Muscle of leg (tissue), 11 donors: Measurements from ENCODE around the gene DHX57. TPM values are rescaled to one million over a fixed set of nuclear protein-coding genes. Genes with fewer than 3 reads are reported as not detected.
A peak's percentile ranks its signal among the peaks of the same experiment; 100 is the strongest.
"Not testable (repeated sequence)": the region's sequence is repeated elsewhere in the genome, so short reads cannot be mapped to it uniquely, and the experiment has no call there.

Experiments used
- DNase-seq: peaks from one replicate; pipeline ENCODE4 v3.0.0; 2013
- H3K27ac ChIP-seq: one replicate; pipeline ENCODE4 v1.5.1; 2013; ENCODE audit warnings: mild to moderate bottlenecking, low read length, control low read depth
- H3K27me3 ChIP-seq: one replicate; pipeline ENCODE4 v1.6.1; 2013; ENCODE audit warnings: low read length; ENCODE audit not compliant: control insufficient read depth, insufficient read depth
- H3K36me3 ChIP-seq: one replicate; pipeline ENCODE4 v1.6.1; 2013; ENCODE audit warnings: low read length; ENCODE audit not compliant: control insufficient read depth, insufficient read depth
- H3K4me1 ChIP-seq: one replicate; pipeline ENCODE4 v1.6.1; 2013; ENCODE audit warnings: low read length; ENCODE audit not compliant: control insufficient read depth, insufficient read depth
- H3K4me3 ChIP-seq: one replicate; pipeline ENCODE4 v1.5.1; 2013; ENCODE audit warnings: low read length, control low read depth
- H3K9me3 ChIP-seq: replicated peaks from 2 replicates; pipeline ENCODE4 v1.6.1; 2013; ENCODE audit warnings: low read depth, low read length; ENCODE audit not compliant: control insufficient read depth
- WGBS: methylation state at CpG from one replicate; pipeline ENCODE4 v1.1.5; 2013; ENCODE audit warnings: missing lambda C conversion rate; ENCODE audit not compliant: insufficient coverage; 5-methylcytosine and 5-hydroxymethylcytosine counted together
- polyA plus RNA-seq, 8 donors: library from polyadenylated mRNA; unstranded; fragments of 120-200 nt; gene quantifications; one replicate each; pipeline versions ENCODE4 v1.2.1 to v1.2.3, GENCODE V29; 2013; ENCODE audit warnings: inconsistent platforms in 1 of 8, low replicate concordance in 1 of 8; ENCODE audit not compliant: insufficient read length in 8 of 8, insufficient read depth in 1 of 8
- total RNA-seq: library from RNA; stranded (reverse); fragments of 120-200 nt; gene quantifications from one replicate; pipeline ENCODE4 v1.2.4, GENCODE V29; 2013

Gene DHX57
- total and polyA plus RNA-seq, 9 donors, result 16.9 to 24.8 (median 20.6) TPM

DNA sequence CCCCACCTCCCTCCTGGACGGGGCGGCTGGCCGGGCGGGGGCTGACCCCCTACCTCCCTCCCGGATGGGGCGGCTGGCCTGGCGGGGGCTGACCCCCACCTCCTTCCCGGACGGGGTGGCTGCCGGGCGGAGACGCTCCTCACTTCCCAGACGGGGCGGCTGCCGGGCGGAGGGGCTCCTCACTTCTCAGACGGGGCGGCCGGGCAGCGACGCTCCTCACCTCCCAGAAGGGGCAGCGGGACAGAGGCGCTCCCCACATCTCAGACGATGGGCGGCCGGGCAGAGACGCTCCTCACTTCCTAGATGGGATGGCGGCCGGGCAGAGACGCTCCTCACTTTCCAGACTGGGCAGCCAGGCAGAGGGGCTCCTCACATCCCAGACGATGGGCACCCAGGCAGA is 119.8 kb downstream of the DHX57 start:
- H3K27ac ChIP-seq, H3K4me3 ChIP-seq, H3K27me3 ChIP-seq, H3K4me1 ChIP-seq, H3K9me3 ChIP-seq, DNase-seq, H3K36me3 ChIP-seq: not testable (repeated sequence)
- no CpG with 5 or more reads among the region's 31 CpGs for WGBS

DNA sequence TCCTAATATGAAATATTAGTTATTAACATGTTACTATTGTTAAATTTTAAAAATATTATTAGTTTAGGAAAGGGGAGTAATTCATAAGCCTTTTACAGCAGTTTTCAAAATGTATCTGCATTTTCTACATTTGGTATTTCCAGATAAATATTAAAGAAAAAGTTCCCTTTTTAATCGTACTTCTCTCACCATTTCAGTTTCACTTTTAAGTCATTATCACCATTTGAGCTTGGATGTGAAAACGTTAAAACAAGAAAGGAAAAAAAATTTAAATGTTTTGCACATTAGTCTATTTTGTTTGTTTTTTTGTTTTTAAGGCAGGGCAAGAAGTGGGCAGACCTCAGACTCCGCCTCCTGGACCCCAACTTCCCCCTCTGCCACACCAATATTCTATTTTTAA is 121.2 kb downstream of the DHX57 start:
- no CpG with 5 or more reads among the region's 3 CpGs for WGBS
- Histone ChIP-seq H3K4me3 (no peak overlapping the region), H3K27ac (no peak overlapping the region), H3K4me1 (peaks cover 9% of the 10 kb centered on the region), H3K27me3 (no peaks in the 10 kb centered on the region), H3K9me3 (no peaks in the 10 kb centered on the region), H3K36me3 (peaks cover 2% of the 10 kb centered on the region)
- DNase-seq, result no peak

DNA sequence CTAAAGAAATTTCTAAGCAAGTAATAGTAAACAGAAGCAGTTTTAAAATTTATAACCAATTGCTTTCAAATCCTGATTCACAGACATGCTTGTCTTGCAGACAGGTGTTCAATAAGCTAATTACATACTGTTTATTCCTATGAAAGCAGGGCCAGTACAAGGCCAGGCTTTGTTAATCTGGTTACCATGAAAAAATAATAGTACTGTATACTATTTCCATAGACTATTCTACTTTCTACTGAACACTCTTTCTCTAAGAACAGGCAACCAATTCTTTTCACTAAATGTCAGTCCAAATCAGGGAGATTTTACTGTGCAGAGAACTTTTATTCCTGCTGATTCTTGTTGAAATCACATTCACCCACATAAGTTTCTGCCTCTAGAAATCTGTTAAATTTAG is 121.7 kb downstream of the DHX57 start:
- H3K9me3 ChIP-seq, result no peaks in the 10 kb centered on the region
- H3K27me3 ChIP-seq, result no peaks in the 10 kb centered on the region
- H3K4me3 ChIP-seq, result no peak overlapping the region
- H3K27ac ChIP-seq, result no peak overlapping the region
- H3K4me1 ChIP-seq, result peaks cover 12% of the 10 kb centered on the region
- no peak for DNase-seq
- H3K36me3 ChIP-seq, result peaks cover 6% of the 10 kb centered on the region

DNA sequence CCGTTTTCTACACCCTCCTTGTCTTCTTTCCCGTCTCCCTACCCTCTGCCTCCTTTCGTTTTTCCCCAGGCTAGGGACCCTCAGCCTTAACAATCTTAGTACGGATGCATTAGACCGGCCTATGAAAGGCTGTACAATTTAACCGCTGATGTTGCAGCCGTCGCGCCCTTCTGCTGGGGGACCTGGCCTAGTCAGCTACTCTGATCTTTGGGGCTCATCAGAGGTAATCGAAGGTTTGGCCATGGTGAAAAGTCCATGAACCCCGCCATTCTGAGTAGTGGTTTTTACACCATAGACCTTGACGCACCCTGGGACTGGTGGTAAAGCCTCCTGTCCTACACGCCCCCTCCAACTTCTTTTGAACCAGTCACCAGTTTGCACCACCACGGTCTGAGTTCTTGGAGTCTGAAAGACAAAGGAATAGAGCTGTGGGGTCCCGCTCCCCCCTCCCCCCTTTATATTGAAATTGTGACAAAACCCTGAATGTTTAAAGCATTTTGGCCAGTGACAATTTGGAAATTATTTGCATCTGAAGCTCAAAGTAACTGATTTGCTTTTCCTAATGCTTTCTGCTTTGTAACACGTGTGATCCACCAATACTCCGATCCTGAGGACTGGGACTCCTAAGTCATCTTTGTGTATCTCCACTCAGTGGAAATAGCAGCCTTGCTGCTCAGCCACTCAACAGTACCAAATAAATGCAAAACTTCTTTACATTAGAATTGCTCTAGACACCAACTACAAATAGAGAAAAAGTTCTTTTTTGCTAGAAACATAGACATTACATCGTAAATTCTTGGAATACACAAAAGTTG is 123.9 kb downstream of the DHX57 start:
- Histone ChIP-seq H3K27ac (peak overlapping the region; percentile 98), H3K9me3 (no peaks in the 10 kb centered on the region), H3K4me1 (peaks cover 13% of the 10 kb centered on the region), H3K4me3 (peak overlapping the region; percentile 76), H3K27me3 (no peaks in the 10 kb centered on the region), H3K36me3 (peaks cover 26% of the 10 kb centered on the region)
- DNase-seq, result peak; percentile 27
- WGBS, result 13% methylated on average over 13 of the region's 18 CpGs

DNA sequence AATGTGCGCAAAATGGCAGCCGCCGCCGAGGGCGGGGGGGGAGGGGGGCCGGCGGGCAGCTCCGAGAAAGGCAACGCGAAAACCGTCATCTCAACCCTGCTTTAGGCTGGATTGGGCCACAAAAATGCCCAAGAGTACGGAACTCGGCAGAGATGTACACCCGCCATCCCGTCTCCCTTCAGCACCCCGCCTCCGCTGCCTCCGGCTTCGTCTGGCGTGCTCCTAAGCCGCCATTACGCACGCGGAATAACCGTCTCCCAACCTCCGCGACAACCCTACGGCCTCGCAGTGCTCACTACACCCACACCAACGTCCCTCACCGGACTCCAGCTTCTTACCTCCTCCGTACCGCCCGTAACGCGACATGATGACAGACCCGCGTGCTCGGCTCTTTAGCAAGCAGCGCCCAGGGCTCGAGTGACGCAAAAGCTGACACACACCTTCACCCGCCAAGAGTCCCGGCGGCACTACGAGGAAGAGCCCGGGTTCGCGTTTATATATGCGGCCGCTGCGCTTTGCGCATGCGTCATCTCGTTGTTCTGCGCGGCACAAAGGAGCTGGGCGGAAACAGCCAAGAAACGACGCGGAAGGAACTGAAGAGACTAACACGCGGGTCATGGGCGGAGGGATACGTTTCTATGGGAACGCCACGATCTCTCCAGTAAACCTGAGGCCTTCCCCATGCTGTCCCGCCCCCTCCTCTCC is 124.7 kb downstream of the DHX57 start, which contains the start of gene SRSF7:
SRSF7 (minus strand) TSS at position 471 of the 705 bp plus-strand sequence; CDS start at position 366, 105 bp downstream.
- H3K27ac ChIP-seq, result peak within 1 kb of the TSS; percentile 98
- no peaks in the 10 kb centered on the region for H3K27me3 ChIP-seq
- peak within 1 kb of the TSS; percentile 76 for H3K4me3 ChIP-seq
- peaks cover 13% of the 10 kb centered on the region for H3K4me1 ChIP-seq
- WGBS, result under 1% methylated on average over 61 of the region's 68 CpGs
- no peaks in the 10 kb centered on the region for H3K9me3 ChIP-seq
- H3K36me3 ChIP-seq, result peaks cover 29% of the 10 kb centered on the region
- DNase-seq, result peak; percentile 100

DNA sequence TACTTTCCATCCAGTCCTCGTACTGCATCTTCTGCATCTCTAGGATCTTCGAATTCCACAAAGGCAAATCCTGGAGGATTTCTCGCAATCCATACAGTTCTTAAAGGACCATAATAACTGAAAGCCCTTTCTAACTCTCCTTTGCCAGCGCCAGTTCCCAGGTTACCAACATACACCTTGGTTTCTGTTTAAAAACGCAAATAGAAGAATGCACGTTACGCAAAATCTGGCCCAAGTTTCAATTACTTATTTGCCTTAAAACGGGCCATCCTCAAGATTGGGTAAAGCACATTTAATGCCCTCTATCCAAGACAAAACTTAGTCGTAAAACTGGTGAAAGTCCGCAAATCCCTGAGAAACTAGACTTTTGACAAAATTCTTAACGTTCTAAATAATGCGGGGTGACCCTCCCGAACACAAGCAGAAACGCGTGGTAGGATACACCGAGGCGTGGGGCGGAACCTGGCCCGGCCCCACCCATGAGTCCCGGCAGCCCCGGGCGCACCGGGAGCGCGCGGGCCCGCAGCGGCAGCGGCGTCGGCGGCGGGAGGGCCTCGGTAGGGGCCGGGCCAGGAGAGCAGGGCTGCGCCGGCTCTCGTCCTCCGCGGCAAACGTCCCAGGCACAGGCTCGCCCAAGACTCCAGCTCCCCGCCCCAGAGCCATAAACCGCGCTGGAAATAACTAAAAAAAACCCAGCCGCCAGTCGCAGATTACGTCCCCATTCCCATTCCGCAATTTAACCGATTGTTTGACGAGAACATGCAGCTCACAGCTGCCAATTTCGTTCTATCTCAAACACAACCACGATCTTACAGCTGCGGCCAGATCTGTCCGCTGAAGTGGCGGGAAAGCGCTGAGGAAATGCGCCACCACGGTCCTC is 125.5 kb downstream of the DHX57 start:
- H3K36me3 ChIP-seq, result peaks cover 35% of the 10 kb centered on the region
- H3K9me3 ChIP-seq, result no peaks in the 10 kb centered on the region
- no peaks in the 10 kb centered on the region for H3K27me3 ChIP-seq
- peak; percentile 81 for DNase-seq
- peak overlapping the region; percentile 98 for H3K27ac ChIP-seq
- peak overlapping the region; percentile 76 for H3K4me3 ChIP-seq
- H3K4me1 ChIP-seq, result peaks cover 13% of the 10 kb centered on the region
- 0% methylated on average over 55 of the region's 59 CpGs for WGBS

DNA sequence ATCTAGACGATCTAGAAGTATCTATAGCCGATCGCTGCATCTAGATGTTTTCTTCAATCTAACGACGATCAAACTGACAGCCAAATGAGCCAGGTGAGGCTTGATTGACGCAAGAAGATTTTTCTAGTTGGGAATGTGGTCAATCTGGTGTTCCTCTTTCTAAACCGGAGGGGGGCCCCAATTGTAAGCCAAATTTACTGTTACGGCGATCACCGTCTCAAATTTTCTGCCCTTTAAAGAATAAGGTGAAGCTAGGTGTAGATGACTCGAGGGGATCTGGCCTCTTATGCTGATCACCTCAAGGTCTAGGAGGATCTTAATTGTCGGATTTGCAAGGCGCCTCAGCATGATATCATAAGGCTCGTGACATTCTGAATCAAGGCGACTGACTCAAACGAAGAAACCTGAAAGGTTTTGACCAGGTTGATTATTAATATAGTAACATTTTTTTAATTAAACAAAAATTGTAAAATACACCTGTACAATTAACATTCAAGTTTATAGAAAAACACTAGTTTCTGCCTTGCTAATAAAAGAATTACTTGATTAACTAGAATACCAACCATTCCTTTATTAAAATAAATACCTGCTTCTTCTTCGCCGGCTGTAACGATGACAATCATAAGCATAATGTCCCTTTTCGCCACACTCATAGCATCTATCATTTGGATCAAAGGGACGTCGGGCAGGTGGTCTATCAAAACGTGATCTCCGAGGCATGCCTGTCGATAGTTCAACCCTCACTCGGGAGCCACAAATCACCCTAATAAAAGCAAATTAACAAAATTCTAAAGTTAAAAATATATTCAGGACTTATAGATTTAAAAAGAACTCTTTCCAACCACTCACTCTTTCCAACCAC is 126.6 kb downstream of the DHX57 start:
- DNase-seq, result no peak
- 72% methylated on average over 17 of the region's 26 CpGs for WGBS
- Histone ChIP-seq H3K9me3 (no peaks in the 10 kb centered on the region), H3K27ac (peak overlapping the region; percentile 98), H3K4me3 (peak overlapping the region; percentile 76), H3K4me1 (peaks cover 13% of the 10 kb centered on the region), H3K27me3 (no peaks in the 10 kb centered on the region), H3K36me3 (peaks cover 42% of the 10 kb centered on the region)

DNA sequence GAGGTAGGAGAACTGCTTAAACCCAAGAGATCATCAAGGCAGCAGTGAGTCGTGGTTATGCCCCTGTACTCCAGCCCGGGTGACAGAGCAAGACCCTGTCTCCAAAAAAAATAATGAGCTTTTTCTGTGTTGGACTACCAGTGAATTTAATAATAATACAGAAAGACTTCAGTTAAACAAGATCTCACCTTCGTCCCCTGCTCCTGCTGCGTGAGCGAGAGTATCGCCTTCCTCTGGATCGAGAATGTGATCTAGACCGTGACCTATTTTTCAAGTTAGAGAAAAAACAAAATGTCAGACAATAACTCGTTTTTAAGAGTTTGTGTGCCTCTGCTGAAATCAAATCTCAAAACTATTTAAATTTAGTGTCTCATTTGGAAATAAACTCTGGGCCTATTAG is 127.3 kb downstream of the DHX57 start:
- H3K4me3 ChIP-seq, result no peak overlapping the region
- no peaks in the 10 kb centered on the region for H3K27me3 ChIP-seq
- H3K27ac ChIP-seq, result no peak overlapping the region
- no peaks in the 10 kb centered on the region for H3K9me3 ChIP-seq
- H3K36me3 ChIP-seq, result peaks cover 46% of the 10 kb centered on the region
- DNase-seq, result no peak
- 95% methylated on average over 6 of the region's 9 CpGs for WGBS
- H3K4me1 ChIP-seq, result peaks cover 13% of the 10 kb centered on the region

DNA sequence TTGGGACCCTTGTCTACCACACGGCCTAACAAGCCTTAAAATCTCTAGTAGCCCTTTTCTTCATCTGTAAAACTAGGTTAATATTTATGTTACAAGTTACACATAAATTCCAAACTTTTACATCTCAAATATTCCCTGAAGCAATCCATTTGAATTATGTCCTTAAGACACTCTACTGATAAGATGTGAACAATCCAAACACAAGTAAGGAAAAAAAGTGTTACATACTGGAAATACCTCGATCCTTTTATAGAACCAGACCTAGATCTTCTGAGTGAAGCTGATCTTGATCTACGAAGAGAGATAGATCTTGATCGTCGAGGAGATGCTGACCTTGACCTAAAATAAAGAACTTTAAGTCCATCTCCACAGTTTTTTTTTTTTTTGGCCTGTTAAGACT is 127.9 kb downstream of the DHX57 start:
- no peak for DNase-seq
- Histone ChIP-seq H3K4me3 (no peak overlapping the region), H3K9me3 (no peaks in the 10 kb centered on the region), H3K27me3 (no peaks in the 10 kb centered on the region), H3K27ac (no peak overlapping the region), H3K4me1 (peaks cover 13% of the 10 kb centered on the region), H3K36me3 (peaks cover 49% of the 10 kb centered on the region)
- 82% methylated on average over 2 of the region's 5 CpGs for WGBS
